Measurements from ENCODE around the gene ZNF398. TPM values are rescaled to one million over a fixed set of nuclear protein-coding genes. Genes with fewer than 3 reads are reported as not detected.

Gene ZNF398
- 25.4 TPM for total RNA-seq

DNA sequence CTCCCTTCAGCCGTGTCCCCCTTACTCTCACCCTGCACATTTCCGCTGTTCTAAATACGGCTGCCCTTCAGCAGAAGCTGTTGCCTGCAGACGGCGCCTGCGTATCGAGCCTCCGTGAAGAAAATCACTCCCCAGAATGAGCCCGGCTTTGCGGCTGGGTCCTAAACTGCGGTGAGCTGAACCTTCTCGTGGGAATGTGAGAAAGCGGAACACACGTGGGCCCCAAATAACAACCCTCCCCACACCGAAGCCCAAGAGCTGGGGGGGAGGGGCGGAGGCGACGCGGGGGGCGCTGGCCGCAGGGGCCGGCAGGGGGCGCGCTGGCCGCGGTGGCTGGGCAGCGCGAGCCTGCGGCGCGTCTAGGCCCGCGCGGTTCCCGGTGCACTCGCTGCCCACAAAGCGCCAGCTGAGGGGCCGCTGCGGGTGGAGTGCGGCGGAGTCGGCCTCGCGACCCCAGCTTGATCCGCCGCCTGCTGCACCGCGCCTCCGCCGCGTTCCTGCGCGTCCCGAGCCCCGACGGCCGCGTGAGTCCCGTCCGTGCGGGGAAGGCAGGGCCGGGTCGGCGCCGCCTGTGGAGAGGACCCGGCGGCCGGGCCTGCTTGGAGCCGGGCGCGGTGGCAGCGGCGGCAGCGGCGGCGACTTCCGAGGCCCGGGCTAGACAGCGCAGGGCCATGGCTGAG, at the start of gene ZNF398:
Gene ZNF398 (plus strand): TSS at position 382 of the 680 bp plus-strand sequence. CDS start 290 bp downstream, at position 672.

DNA sequence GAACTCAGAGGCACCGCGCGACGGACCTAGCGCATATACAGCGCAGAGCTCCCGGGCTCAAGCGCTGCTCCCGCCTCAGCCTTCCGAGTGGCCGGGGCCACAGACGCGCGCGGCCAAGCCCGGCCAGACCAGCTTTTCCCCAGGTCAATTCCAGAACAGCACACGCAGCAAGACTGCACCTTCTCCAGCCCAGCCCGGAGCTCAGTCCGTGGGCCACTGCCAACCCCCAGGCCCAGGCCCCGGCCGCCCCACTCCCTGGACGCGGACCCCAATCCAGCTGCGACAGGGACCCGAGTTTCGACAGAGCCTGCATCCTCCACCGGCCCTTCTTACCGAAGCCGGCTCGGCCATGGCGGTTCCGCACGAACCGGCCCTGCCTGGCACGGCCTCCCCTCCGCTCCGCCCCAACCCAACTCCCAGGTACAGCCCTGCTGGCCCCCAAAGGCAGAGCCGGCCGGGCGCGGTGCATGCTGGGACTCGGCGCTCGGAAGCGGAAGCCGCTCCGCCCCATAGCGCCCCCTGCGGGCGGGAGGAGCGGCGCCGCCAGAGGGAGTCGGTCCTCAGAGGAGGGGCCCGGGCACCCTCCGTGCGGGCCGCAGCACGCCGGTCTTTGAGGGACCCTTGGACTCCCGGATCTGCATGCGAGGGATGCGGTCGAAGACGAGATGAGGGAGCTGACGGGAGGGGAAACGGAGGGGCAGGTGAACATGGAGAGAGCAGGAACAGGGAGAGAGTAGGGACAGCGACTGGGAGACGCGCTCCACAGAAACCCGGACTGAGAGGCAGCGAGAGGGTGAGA, 21.2 kb upstream of the ZNF398 start, which contains the start of gene ZNF425:
Gene ZNF425 (minus strand): TSS at position 462 of the 799 bp plus-strand sequence. CDS start 111 bp downstream, at position 351.

DNA sequence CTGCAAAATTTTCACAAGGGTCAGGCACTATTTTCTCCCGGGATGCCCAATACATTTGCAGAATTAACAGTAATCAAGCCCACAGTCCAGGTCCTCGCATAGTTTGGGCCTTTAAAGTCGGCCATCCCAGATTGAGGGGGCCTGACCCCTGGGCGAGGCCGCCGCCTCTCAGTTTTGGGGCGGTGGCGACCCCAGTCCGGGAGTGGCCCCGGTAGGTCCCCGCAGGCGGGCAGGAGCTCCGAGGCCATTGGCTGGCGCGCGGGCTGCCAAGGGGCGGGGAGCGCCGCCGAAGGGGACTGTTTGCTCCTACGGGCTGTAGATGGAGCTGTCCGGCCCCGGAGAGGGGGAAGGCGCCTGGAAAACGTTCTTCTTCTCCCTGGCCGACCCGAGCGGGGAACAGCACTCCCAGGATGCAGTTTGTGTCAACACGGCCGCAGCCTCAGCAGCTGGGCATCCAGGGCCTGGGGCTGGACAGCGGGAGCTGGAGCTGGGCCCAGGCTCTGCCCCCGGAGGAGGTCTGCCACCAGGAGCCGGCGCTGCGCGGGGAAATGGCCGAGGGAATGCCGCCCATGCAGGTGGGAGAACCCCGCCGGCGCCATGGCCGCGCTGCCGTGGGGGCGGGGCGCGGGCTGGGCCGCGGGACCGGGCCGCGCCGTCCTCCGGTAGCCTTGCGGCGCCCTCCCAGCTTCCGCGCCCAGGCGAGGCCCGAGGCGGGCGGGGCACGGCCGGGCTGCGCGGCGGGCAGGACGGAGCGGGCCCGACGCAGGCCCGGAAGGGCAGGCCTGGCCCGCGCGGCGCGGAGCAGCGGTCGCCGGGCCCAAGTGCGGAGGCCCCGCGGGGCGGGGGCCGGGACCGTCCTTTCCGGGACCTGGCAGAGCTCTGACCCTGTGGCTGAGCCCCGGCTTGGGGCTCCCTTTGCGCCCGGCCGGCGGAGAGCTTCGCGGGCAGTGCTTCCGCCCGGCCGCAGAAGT, 48.2 kb downstream of the ZNF398 start, which contains the start of gene ZNF282:
Gene ZNF282 (plus strand): TSS at position 367 of the 971 bp plus-strand sequence. CDS start 44 bp downstream, at position 411.

Small RNAs within 50 kb of the gene (small RNA-seq; reads per million reads assigned to genes)
- not detected for gene AC004890.1
- 0.26 reads per million, percentile 9 among the genes with 10 or more reads in this experiment for gene RN7SL521P

Other genes starting within 250 kb of the ZNF398 start
- gene PDIA4, start 118.9 kb upstream of the ZNF398 start, total RNA-seq, result 80.7 TPM
- gene ZNF786, start 56.7 kb upstream of the ZNF398 start, total RNA-seq, result 14.1 TPM
- 5.8 TPM for gene ZNF425, start 21.1 kb upstream of the ZNF398 start, total RNA-seq
- 20.1 TPM for gene ZNF282, start 48.1 kb downstream of the ZNF398 start, total RNA-seq
- 7.4 TPM for gene ZNF212, start 92.2 kb downstream of the ZNF398 start, total RNA-seq
- 11.8 TPM for gene ZNF783, start 114.7 kb downstream of the ZNF398 start, total RNA-seq

Measured in diencephalon (tissue), 1 donor.